NCI-H2107 (cell line): Measurements from ENCODE around the gene WFIKKN2.
"Not testable (repeated sequence)": the region's sequence is repeated elsewhere in the genome, so short reads cannot be mapped to it uniquely, and the experiment has no call there.

Experiments used
- DNase-seq: peaks from one replicate; lab custom pipeline; 2025; lab: John Stamatoyannopoulos, UW

WFIKKN2 gene

GRCh38 chr17:50875074-50875473, 39.7 kb downstream of the WFIKKN2 start:
- DNase-seq, result no peak

DNA sequence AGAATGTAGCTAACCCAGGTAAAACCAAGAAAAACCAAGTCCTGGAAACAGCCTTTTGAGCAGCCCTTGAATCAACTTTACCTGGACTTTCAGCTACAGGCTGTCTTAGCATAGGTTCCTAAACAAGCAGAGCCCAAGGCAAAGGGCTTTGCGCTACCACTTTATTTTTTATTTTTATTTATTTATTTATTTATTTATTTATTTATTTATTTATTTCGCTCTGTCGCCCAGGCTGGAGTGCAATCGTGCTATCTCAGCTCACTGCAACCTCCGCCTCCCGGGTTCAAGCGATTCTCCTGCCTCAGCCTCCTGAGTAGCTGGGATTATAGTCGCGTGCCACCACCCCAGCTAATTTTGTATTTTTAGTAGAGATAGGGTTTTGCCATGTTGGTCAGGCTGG, 41.7 kb downstream of the WFIKKN2 start:
- not testable (repeated sequence) for DNase-seq

DNA sequence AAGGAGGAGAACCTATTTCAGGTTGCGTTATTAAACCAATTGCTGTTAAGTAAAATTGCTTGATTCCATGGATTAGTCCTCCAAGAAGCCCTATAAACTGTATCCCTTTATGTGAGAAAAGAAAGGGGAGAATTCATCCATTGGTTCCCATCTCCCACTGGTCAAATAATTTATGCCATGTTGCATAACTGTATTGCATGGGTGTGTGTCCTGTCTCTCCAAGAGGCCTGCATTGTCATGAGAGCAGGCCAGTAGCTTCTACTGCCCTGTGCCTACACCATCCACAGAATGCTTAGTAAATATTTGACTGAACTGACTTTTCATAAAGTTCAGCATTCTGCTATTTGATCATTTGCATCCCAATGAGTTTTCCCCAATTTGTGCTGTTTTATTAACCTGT, 42.5 kb downstream of the WFIKKN2 start:
- no peak for DNase-seq

DNA sequence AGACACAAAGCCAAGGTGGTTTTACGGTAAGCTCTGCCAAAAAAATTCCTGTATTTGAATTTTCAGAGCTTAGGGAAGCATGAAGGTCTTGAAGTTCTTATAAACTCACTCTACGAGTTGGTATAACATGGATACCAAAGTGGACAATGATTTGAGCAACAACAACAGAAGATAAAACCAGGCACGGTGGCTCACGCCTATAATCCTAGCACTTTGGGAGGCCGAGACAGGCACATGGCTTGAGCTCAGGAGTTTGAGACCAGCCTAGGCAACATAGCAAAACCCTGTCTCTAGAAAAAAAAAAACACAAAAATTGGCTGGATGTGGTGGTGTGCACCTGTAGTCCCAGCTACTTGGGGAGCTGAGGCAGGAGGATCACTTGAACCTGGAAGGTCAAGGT, 43.7 kb downstream of the WFIKKN2 start:
- no peak for DNase-seq

DNA sequence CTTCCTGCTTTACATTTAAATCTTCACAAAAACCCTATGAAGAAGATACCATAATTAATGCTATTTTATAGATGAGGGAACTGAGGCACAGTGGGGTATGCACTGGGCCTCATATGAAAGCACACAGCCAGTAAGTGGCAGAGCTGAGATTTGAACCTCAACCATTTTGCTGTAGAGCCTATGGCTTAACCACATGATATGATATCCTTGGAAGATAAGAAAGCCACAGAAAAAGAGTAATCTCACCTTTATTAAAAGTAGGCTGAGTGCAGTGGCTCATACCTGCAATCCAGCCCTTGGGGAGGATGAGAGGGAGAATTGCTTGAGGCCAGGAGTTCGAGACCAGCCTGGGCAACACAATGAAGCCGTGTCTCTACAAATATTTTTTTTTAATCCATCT, 45.8 kb downstream of the WFIKKN2 start:
- DNase-seq, result no peak

DNA sequence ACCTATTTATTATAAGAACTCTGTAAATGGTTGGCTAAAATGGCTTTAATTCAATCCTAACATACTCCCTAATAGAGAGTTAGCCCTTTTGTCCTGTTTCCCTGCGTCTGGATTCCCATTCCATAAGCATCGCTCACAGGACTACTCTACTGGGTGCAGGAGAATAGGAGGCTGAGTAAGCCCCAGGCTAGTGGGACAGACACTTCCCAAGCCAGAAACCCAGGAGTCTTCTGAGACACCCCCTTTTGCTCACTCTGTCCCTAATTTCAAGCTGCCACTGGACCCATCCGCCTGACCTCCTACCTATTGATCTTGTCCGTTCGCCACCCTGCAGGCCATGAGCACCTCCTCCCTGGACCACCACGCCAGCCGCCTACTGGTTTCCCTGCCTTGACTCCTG, 47.5 kb downstream of the WFIKKN2 start:
- no peak for DNase-seq

DNA sequence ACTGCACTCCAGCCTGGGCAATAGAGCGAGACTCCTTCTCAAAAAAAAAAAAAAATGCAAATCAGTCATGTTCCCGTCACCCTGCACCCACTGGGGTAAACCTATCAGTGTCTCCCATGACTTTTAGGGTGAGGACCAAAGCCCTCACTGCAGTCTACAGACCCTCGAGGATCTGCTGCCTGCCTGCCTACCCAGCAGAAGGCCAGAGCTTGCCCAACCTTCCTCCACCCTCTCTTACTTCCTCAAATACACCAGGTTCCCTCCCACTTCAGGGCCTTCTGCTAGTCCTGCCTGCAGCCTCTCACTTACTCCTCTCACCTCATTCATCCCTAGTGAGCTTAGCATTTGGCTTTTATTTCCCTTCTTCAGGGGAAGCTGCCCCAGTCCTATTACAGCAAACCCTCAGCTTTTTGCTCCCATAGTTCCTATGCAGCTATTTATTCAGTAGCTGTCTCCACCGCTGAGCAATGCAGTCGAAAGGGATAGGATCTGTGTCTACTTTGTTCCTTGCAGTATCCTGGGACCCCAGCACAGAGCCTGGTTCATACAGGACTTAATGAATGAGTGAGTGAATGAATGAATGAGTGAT, 48.6 kb downstream of the WFIKKN2 start:
- DNase-seq, result no peak

GRCh38 chr17:50884439-50885311, 49.3 kb downstream of the WFIKKN2 start:
- DNase-seq, result no peak

GRCh38 chr17:50887705-50888245, 52.4 kb downstream of the WFIKKN2 start:
- DNase-seq, result no peak

DNA sequence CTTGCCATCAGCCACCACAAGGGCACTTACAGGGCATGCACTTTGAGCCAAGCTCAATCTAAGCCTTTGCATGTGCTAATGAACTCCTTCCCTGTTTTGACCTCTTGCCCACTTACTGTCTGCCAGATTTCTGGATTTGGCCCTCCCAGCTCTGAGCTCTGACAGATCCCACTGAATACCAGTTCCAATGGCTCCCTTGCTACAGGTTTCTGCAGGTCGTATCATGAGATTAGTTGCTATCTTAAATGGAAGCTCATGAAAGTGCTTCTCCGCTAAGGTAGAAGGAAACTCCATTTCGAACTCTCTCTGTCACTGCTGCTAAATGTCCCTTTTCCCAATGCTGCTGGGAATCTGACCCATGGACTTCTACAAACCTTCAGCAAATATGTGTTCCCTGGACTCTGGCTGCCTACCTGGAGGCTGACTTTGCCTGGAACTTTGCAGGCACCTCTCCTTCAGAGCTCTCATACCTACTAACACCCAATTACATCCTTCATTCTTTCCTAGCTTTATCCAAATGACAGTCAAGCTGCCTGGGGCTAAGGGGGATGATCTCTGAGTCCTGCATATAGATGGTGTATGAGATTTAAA, 54.2 kb downstream of the WFIKKN2 start:
- no peak for DNase-seq

GRCh38 chr17:50890675-50891516, 55.5 kb downstream of the WFIKKN2 start:
- DNase-seq, result no peak

DNA sequence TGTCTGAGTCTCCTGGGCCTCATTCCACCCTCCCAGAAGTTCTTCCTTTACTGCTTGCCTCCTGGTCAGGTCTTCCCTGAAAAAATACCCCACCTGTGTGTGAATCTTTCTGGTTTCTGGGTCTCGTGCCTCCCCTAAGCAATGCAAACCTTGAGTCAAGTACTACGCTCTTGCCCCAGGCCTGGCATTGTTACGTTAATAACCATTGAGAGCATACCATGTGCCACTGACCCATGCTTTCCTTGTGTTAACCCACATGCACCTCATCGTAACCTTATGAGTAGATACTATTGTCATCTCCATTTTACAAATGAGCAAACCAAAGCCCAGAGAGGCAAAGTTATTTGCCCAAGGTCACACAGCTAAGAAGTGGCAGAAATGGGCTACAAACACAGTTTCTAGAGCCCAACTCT, 56.2 kb downstream of the WFIKKN2 start:
- no peak for DNase-seq
